Gastrocnemius medialis (tissue), 4 donors: ENCODE data around the gene KIF3A. TPM values are rescaled to one million over a fixed set of nuclear protein-coding genes. Genes with fewer than 3 reads are reported as not detected.

Source experiments
- ATAC-seq, 2 donors: fragments of 150-250 bp; one replicate each; pipeline ENCODE4 v1.9.1; 2016
- DNase-seq, 2 donors: peaks; one replicate each; pipeline ENCODE4 v3.0.0-alpha.2; 2019
- H3K27ac ChIP-seq, 4 donors: fragments of 200-600 bp; sonication (generic); 1 replicate in 1 of 4; 2 replicates in 3 of 4; pipeline ENCODE4 v1.5.1; 2016 to 2018; ENCODE audit warnings: mild to moderate bottlenecking in 2 of 4, moderate library complexity in 1 of 4
- H3K27me3 ChIP-seq, 3 donors: fragments of 200-600 bp; sonication (generic) in 2 of 3; 1 replicate in 1 of 3; 2 replicates in 2 of 3; pipeline versions ENCODE4 v1.5.1 to v1.6.0; 2016 to 2019; ENCODE audit warnings: mild to moderate bottlenecking in 1 of 3, moderate library complexity in 1 of 3
- H3K36me3 ChIP-seq, 2 donors: fragments of 200-600 bp; sonication (generic) in 1 of 2; one replicate each; pipeline ENCODE4 v1.5.1; 2017 to 2018
- H3K4me1 ChIP-seq, 2 donors: fragments of 200-600 bp; sonication (generic) in 1 of 2; one replicate each; pipeline ENCODE4 v1.5.1; 2016 to 2017; ENCODE audit warnings: mild to moderate bottlenecking in 2 of 2
- H3K4me3 ChIP-seq, 4 donors: fragments of 200-600 bp; sonication (generic) in 3 of 4; 1 replicate in 1 of 4; 2 replicates in 3 of 4; pipeline ENCODE4 v1.5.1; 2016 to 2019; ENCODE audit warnings: mild to moderate bottlenecking in 2 of 4
- H3K9me3 ChIP-seq, 3 donors: fragments of 200-600 bp; sonication (generic) in 2 of 3; 1 replicate in 1 of 3; 2 replicates in 2 of 3; pipeline ENCODE4 v1.5.1; 2016 to 2019
- CTCF ChIP-seq, 5 experiments: fragments of 450-650 bp in 3 of 5; fragments of 200-600 bp in 2 of 5; sonication (generic) in 2 of 5; IDR thresholded peaks in 4 of 5; conservative IDR thresholded peaks in 1 of 5; 1 replicate in 4 of 5; 2 replicates in 1 of 5; pipeline ENCODE4 v1.5.1; 2016 to 2019; ENCODE audit warnings: antibody characterized with exemption in 5 of 5, mild to moderate bottlenecking in 3 of 5, moderate library complexity in 3 of 5
- POLR2A ChIP-seq, 2 donors: fragments of 450-650 bp; IDR thresholded peaks; one replicate each; pipeline ENCODE4 v1.6.1; 2017; ENCODE audit warnings: antibody characterized with exemption in 2 of 2, mild to moderate bottlenecking in 2 of 2, moderate library complexity in 2 of 2
- in situ Hi-C, 4 donors: fragments of 200-750 bp; cut with MboI; loops; one replicate each; pipeline versions ENCODE4 v1.15.0 to v1.8.0; 2017; ENCODE audit warnings: low sequenced_read_pairs in 4 of 4
- intact Hi-C: fragments of 100-400 bp; cut with DNase I; formaldehyde crosslinking; loops from one replicate; pipeline ENCODE4 v1.15.1; 2023; ENCODE audit warnings: low total_unique reads
- total RNA-seq, 4 donors: library from RNA; depleted of rRNA; stranded (reverse); fragments of >200 nt; gene quantifications; one replicate each; pipeline versions ENCODE4 v1.1.0 to v1.2.3, GENCODE V29; 2016

KIF3A gene
- total RNA-seq, 4 donors from 2014 or later = 2.5 to 4.2 (median 3.4) TPM

- Histone ChIP-seq H3K4me1 (no peaks in the 10 kb centered on the region), H3K27me3 (no peaks in the 10 kb centered on the region), H3K36me3 (peaks cover 0 to 3% of the 10 kb centered on the region in 2 donors), H3K4me3 (no peak overlapping the region), H3K9me3 (no peaks in the 10 kb centered on the region), H3K27ac (no peak overlapping the region)
- TF ChIP-seq POLR2A (IDR thresholded peaks at IDR 0.05) (no peak), CTCF (IDR thresholded peaks at IDR 0.05 in 4 of 5, conservative IDR thresholded peaks at IDR 0.05 in 1 of 5) (no peak)
- no peak for ATAC-seq
- DNase-seq = no peak
- in situ Hi-C loops = no loop called here
- intact Hi-C loops = no loop called here
Observed at GRCh38 chr5:132758451-132758850, 21.1 kb upstream of the KIF3A start.

- H3K36me3 ChIP-seq = no peaks in the 10 kb centered on the region
- in situ Hi-C loops = no loop called here
Observed at GRCh38 chr5:132756542-132756941, 19.2 kb upstream of the KIF3A start.

GRCh38 chr5:132754947-132755346 lies 17.6 kb upstream of the KIF3A start:
- ATAC-seq = no peak
- DNase-seq = no peak
- in situ Hi-C loops = no loop called here
- H3K4me1 ChIP-seq = peaks cover 0 to 2% of the 10 kb centered on the region in 2 donors
- intact Hi-C loops = no loop called here
- no peak for TF ChIP-seq POLR2A (IDR thresholded peaks at IDR 0.05)
- TF ChIP-seq CTCF (IDR thresholded peaks at IDR 0.05 in 4 of 5, conservative IDR thresholded peaks at IDR 0.05 in 1 of 5) = no peak
- H3K4me3 ChIP-seq = no peak overlapping the region
- H3K27ac ChIP-seq = no peak overlapping the region
- H3K36me3 ChIP-seq = no peaks in the 10 kb centered on the region
- H3K27me3 ChIP-seq = no peaks in the 10 kb centered on the region
- no peaks in the 10 kb centered on the region for H3K9me3 ChIP-seq

More at GRCh38 chr5:132756542-132756941, 19.2 kb upstream of the KIF3A start:
- Histone ChIP-seq H3K27me3 (no peaks in the 10 kb centered on the region), H3K9me3 (no peaks in the 10 kb centered on the region), H3K4me3 (no peak overlapping the region), H3K4me1 (no peaks in the 10 kb centered on the region), H3K27ac (no peak overlapping the region)
- TF ChIP-seq POLR2A (IDR thresholded peaks at IDR 0.05) = no peak
- TF ChIP-seq CTCF (IDR thresholded peaks at IDR 0.05 in 4 of 5, conservative IDR thresholded peaks at IDR 0.05 in 1 of 5) = no peak
- no peak for ATAC-seq
- no peak for DNase-seq
- intact Hi-C loops = no loop called here

- intact Hi-C loops (no loop called here), in situ Hi-C loops (no loop called here)
- ATAC-seq (no peak), DNase-seq (no peak)
- H3K27me3 ChIP-seq = no peaks in the 10 kb centered on the region
- no peak overlapping the region for H3K27ac ChIP-seq
- H3K4me1 ChIP-seq = peaks cover 0 to 2% of the 10 kb centered on the region in 2 donors
- no peaks in the 10 kb centered on the region for H3K9me3 ChIP-seq
- H3K4me3 ChIP-seq = no peak overlapping the region
- H3K36me3 ChIP-seq = no peaks in the 10 kb centered on the region
- TF ChIP-seq CTCF (IDR thresholded peaks at IDR 0.05 in 4 of 5, conservative IDR thresholded peaks at IDR 0.05 in 1 of 5) (no peak), POLR2A (IDR thresholded peaks at IDR 0.05) (no peak)
Observed at GRCh38 chr5:132754111-132754510, 16.8 kb upstream of the KIF3A start.
